HG03159 (cell line): ENCODE data around the gene RNF227.

Experiments used
- ATAC-seq: cut with Tn5 transposase; IDR thresholded peaks from one replicate; pipeline ENCODE4 v1.9.1; 2021; ENCODE audit warnings: mild to moderate bottlenecking, moderate library complexity; ENCODE audit not compliant: unreplicated experiment

Gene RNF227

DNA sequence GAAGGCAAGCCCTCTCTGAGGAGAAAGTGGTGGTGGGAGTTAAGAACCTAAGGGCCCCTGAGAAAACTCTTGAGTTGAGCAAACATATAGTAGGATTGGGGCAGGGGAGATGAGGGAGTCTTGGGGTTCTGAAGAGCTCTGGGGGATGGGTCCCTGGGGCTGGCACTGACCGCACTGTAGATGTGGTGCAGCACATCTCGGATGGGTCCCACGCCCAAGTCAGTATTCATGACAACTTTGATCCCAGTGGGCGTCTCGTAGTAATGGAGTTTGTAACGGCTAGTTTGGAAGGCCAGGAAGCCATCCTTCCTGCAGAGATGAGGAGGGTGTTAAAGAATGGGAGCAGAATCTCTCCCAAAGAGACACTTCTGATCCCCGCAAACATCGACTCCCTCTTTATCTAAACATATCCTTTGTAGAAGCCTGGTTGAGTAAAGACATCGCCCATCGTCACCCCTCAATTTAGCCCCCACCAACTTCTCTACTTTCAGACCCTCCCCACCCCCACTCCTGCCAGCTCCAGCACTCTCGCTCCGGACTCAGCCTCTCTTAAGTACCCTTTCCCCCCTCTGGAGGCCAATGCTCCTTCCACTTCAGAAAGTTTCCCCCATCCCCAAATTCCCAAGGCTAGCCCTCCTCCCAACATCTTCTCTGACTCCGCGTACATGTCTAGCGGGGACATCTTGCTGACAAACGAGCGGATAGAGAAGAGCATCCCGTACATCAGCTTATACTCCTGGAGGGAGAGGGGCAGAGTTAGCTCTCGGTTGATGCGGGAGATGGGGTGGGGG lies 14.9 kb upstream of the RNF227 start:
- ATAC-seq: no peak

DNA sequence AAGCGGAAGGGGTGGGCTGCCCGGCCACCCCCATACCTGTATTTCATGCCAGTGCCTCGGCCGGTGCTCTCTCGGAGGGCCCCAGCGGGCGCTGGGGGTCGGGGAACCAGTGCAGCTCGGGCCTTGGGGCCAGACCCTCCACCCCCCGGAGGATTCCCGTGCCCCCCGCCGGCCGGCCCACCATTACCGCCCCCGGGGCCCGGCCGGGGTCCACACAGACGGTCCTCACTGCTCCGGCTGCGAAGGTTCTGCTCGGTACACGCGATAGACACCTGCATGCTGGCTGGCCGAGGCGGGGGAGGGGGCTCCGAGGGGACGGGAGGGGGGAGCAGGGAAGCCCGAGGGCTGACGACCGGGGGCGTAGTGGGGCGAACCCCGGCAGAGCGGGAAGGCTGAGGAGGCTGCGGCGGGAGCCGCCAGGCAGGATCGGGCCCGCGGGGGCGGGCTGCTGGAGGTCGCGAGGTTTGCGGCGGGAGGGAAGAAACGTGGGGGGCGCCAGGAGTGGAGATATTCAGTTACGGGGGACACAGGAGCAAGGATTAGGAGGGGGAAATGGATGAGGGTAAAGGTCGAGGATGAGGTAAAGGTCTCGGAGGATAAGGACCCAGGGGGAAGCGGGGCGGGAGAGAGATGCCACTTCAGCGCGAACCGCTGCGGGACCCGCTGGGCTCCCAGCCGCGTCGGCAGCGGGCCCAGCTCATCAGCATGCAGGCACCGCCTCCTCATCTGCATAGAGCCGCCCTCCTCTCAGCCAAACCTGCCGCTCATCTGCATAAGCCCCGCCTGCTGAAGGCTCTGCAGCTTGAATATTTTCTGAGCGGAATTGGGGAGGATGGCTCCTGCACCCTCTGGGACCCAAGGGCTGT lies 13.3 kb upstream of the RNF227 start, which contains the start of gene KCNAB3:
TSS of gene KCNAB3 (minus strand) at position 699 of the 866 bp plus-strand sequence. CDS start at position 278, 421 bp downstream.
- ATAC-seq: no peak

DNA sequence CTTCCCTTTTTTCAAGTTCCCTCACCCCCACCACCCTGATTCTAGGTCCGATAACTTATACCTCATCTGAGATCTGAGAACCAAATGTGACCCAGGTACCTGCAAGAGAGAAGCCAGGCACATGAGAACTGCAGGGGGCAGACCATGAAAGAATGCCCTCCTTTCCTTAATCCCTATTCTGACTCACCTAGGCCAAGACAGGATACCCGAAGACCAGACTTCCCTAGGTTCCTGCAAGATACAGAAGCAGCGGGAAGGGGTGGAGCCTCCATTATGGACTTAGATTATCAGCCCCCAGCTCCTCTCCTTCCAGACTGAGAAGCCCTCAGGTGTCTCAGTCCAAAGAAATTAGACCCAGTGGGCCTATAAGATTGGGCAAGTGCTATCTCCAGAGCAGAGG lies 11.5 kb upstream of the RNF227 start:
- ATAC-seq: no peak

DNA sequence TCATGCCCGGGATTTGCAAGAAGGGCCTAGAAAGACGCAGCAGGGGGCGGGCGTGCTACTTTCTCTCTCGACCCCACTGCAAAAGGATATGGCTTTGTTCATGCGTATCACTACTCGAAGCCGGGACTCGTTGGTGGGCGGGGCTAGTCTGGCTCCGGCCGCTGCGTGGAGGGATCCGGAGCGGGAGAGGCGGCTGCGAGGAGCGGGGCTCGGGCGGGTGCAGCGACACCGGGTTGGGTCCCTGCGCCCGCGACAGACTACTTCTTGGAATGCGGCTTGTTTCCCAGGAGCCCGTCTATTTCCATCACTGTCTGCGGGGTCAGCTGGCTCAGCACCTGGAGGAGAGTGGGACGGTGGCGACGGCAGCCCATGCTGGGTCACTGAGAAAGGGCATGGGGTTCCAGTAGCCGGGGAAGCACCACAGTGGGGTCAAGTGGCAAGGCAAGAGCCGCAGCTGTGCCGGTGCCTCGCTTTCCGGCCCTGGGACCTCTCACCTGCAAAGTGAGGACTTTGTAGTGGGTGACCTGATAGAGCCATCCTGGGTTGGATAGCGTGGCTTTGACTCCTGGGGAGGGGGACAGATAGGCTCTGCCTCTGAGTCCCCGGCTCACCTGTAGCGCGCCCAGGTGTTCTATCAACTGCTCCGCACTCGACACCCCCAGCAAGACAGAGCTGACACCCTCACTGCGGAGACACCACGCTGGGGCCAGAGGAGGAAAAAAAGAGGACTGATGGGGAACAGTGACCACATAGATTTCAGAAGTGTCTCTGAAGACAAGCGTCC lies 6.9 kb upstream of the RNF227 start:
- no peak for ATAC-seq

DNA sequence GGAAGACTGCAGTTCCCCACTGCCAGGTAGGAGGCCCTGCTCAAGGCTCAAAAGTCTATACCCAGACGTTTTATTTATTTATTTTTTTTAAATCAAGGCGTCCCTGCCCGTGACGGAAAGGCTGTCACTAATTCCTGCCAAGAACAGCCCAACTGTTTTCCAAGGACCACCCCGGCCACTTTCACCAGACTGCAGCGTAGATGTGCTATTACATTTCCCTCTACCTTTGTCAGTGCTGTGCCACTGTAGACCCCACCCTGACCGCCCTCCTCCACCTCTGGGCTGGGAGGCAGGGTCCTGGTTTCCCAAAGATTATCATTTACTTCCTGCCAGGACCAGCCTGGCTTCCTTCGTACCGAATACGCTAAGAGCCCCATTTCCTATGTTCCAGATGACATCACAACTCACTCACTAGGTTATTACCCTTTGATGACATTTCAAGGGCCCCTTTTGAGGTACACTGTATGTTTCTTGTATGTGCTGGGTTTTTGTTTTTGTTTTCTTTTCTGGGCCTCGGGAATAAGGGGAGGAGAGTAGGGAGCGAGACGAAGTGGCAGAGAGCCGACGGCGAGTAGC lies 6.3 kb upstream of the RNF227 start:
- no peak for ATAC-seq

DNA sequence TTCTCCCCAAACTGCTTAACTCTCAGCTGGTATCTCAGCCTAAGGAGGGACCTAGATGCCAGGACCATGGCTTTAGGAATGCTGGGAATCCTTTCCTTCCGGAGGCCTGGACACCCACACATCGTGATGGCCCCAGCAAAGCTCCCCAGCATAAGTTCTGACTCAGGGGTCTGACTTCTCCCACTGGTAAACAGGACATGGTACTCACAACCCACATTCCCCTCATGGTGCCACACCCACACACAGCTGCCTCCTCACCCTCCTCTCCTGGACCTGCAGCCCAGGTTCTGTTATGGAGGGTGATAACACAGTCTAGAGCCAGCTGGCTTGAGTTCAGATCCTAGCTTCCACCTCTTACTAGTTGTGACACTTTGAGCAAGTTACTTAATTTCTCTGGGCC lies 719 bp upstream of the RNF227 start:
- no peak for ATAC-seq

DNA sequence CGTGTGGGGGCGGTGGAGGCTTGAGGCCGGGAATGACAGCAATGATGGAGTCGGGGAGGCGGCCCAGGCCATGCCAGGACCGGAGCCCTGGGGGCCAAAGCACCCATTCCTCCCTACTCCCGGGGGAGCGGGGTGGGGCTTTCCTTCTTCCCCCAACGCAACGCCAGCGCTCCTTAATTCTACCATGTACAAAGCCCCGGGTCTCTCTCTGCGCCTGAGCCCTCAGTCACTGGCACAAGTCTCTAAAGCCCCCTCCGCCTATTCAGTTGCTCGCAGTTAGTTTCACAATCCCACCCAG lies 245 bp upstream of the RNF227 start:
- ATAC-seq: no peak

DNA sequence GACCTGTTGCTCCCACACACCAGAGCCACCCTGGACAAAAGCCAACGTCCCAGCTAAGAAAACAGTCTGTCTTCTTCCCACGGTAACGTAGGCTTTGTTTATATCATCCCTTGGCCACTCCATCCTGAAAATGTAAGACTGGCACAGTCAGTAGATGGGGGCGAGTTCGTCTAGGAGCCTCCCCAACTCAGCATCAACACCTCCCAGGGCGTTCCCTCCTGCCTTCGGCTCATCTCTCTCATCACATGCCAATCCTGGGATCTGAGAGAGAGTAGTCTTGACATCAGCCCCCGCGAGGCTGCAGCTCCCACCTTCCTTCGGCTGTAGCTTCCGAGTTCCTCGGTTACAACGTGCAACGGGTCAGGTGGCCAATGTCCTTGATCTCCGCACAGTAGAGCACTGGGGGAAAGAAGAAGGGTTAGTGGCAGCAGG lies 894 bp downstream of the RNF227 start:
- ATAC-seq: no peak

DNA sequence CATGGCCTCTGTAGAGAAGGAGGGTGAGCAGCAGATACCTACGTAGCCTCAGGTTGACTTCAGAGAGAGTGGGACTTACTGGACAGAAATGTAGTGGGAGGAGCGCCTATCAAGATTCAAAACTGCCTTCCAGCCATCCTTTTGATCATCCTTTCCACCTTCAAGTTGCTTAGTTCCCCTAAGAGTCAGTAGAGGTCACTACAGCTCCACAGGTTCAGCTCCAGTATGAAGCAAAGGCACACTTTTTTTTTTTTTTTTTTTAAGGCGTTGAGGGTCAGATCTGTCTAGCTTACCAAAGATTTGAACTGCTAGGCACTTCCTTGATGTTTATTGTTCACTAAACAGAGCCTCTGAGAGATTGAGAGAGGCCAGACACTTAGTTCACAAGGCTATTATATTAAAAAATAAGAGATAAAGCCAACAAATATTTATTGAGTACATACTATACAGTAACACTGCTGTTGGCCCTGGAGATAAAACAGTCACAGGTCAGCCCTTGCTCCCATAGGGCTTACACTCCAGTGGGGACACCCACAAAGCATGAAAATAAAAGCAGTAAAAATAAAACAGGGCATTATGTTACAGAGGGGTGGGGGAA lies 3.1 kb downstream of the RNF227 start:
- ATAC-seq: no peak

DNA sequence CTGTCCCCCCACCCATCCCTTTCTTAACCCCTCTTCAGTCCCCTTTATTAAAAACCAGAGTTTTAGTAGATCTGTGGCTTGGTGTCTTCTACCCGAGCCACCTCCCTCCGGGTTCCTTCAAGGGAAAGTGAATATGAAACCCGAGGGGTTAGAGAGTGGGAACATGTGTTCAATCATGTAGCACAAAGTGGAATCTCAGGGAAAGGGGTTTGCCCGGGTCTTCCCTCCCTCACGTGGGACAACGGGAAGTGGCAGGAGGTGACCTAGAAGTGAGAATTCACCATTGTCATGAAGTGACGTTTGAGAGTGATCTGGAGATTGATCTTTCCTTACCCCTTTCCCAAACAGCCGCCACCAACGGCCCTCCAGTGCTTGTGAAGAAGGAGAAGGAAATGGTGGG lies 5.0 kb downstream of the RNF227 start:
- ATAC-seq: no peak

DNA sequence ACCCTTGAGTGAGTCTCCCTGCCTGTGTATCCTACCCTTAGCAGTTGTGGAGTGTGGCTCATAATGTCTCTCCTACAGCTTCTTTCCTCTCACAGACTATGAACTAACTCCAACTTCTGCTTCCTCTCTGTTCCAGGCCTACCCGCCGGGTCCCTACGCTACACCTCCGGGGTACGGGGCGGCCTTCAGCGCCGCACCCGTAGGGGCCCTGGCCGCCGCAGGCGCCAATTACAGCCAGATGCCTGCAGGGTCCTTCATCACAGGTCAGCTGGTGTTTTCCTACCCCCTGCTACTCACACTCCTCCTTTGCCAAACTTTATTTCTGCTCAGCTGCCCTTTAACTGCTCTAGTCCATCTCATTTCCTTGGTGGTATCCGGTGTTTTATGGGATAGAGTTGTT lies 5.4 kb downstream of the RNF227 start:
- ATAC-seq: no peak

DNA sequence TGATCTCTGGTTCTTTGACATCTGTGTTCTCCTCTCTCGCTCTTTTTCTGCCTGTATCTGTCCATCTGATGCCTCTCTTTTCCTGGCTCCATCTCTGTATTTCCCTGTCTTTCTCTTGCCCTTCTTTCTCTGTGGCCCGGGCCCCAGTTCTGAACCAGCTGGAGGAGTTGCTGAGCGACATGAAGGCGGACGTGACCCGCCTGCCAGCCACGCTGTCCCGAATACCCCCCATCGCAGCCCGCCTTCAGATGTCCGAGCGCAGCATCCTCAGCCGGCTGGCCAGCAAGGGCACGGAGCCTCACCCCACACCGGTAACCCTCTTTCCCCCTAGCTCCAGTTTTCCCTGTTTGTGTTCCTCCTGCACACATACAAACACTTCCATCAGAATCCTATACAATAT lies 5.8 kb downstream of the RNF227 start:
- no peak for ATAC-seq

DNA sequence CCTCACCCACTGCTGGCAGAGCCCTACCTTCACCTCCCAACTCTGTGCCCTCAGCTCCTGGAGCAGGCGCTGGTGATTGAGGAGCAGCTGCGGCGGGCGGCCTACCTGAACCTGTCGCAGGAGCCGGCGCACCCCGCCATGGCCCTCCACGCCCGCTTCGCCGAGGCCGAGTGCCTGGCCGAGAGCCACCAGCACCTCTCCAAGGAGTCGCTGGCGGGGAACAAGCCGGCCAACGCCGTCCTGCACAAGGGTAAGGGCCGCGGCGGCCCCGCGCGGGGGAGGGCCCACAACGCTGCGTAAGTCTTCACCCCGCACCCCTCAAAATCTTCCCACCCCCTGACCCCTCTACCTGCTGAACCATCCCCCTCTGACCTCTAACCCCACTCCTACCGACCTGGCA lies 7.0 kb downstream of the RNF227 start:
- no peak for ATAC-seq

DNA sequence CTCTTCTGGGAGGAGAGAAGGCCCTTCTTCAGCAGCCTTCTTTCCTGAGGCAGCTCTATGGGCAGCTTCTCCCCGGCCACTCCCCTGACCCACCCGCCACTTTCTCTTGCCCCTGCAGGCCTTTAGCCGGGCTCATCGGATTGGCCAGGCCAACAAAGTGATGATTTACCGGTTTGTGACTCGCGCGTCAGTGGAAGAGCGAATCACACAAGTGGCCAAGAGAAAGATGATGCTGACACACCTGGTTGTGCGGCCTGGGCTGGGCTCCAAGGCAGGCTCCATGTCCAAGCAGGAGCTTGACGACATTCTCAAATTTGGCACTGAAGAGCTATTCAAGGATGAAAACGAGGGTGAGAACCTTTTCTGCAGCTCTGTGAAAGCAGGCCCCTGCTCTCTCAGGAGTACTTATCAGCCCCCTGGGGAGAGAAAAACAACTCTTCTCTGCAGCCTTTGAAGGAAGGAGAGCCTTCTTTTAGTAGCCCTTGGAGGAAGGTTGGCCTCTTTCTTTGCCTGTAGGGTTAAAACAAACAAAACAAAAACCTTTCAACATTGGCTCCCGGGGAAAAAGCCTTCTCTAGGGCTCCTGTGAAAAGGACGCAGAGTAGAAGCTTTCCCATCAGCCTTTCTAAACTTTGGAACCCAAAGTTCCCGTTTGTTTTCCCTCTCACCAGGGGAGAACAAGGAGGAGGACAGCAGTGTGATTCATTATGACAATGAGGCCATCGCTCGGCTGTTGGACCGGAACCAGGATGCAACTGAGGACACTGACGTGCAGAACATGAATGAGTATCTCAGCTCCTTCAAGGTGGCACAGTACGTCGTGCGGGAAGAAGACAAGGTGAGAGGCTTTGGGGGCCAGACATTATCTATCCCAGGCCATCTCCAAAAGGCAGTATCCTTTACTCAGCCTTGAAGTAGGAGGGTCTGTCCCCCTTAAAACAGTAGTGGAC lies 12.7 kb downstream of the RNF227 start:
- no peak for ATAC-seq

DNA sequence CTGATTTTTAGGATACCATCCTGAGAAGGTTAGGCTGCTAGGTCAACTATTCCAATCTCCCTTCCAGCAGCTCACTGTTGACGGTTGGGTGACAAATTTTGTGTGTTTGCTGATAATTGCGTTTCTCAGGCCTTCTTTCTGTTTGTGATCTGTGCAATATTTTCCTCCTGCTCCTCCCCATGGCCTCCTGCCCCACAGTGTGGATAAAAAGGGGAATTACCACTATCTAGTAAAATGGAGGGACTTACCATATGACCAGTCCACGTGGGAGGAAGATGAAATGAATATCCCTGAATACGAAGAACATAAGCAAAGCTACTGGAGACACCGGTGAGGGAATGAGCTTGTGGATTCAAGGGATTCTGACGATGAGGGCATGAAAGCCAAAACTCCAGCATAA lies 18.3 kb downstream of the RNF227 start:
- ATAC-seq: no peak

DNA sequence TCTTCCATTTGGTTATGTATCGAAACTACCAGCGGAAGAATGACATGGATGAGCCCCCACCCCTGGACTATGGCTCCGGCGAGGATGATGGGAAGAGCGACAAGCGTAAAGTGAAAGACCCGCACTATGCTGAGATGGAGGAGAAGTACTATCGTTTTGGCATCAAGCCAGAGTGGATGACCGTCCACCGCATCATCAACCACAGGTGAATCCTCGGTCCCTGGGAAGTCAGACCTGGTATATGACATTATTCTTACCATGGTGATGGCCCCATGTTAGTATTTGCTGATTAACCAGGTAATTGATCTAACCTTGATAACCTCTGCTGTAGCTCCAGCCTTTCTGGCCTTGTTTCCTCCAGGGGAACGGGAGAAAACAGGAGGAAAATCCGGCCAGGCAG lies 19.0 kb downstream of the RNF227 start:
- no peak for ATAC-seq

DNA sequence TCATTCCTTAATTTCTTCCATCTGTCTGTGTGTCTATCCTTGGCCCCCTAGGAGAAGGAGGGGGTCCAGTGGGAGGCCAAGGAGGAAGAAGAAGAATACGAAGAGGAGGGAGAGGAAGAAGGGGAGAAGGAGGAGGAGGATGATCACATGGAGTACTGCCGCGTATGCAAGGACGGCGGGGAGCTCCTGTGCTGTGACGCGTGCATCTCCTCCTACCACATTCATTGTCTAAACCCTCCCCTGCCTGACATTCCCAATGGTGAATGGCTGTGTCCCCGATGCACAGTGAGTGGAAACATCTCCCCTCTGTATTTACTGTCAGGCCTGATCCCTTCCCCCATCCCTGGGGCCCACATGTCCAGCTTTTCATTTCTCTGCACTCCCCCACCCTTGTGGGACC lies 21.2 kb downstream of the RNF227 start:
- no peak for ATAC-seq

DNA sequence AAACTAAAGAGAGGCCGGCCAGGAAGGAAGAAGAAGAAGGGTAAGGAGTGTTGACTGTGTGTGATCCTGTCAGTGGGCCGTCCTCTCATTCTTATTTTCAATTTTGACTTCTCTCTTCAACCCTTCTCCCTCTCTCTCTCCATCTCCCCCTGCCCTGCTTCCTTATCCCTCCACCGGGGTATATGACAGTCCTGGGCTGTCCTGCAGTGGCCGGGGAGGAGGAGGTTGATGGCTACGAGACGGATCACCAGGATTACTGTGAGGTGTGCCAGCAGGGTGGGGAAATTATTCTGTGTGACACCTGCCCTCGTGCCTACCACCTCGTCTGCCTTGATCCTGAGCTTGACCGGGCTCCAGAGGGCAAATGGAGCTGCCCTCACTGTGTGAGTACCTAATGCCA lies 21.9 kb downstream of the RNF227 start:
- no peak for ATAC-seq

DNA sequence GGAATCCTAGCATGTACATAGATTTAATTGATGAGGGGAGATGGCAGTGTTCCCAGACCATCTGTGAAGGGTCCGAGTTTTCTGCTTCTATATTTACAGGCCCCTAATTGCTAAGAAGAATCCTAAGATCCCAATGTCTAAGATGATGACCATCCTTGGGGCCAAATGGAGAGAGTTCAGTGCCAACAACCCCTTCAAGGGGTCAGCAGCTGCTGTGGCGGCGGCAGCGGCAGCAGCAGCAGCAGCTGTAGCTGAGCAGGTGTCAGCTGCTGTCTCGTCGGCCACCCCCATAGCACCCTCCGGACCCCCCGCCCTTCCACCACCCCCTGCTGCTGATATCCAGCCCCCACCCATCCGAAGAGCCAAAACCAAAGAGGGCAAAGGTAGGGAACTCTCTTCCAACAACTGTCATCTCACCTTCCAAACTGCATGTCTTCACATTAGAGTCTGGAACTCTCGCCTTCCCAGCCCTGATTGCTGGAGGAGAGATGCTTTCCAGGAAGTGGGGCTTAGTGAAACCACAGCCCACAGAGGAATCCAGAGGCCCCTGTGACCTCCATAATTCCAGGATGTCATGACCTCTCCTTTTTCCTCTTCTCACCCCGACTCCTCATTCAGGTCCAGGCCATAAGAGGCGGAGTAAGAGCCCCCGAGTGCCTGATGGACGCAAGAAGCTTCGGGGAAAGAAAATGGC lies 22.8 kb downstream of the RNF227 start:
- ATAC-seq: no peak
